HEK293 (cell line): Measurements from ENCODE around the gene WNT8B.
A peak's percentile ranks its signal among the peaks of the same experiment; 100 is the strongest.

Experiments used
- CTCF ChIA-PET: fragments of 350-600 bp; formaldehyde crosslinking; extraction: SDS; loops from one replicate; lab custom pipeline; 2021; ENCODE audit warnings: antibody characterized with exemption; lab: Yijun Ruan, JAX
- POLR2A ChIA-PET: fragments of 300-600 bp; formaldehyde crosslinking; extraction: SDS; loops from one replicate; lab custom pipeline; 2020; ENCODE audit warnings: antibody characterized with exemption, inconsistent platforms; lab: Yijun Ruan, JAX
- H3K27ac ChIP-seq: fragments of 200-500 bp; sonication (Bioruptor generic); 2 replicates; pipeline ENCODE4 v1.5.1; 2014; ENCODE audit warnings: low read depth, low read length, control low read depth, inconsistent platforms; ENCODE audit errors: extremely low read depth
- H3K36me3 ChIP-seq, 2 experiments: fragments of 200-500 bp in 1 of 2; sonication (Bioruptor generic) in 1 of 2; 1 replicate in 1 of 2; 2 replicates in 1 of 2; pipeline ENCODE4 v1.5.1; 2014 to 2017; ENCODE audit warnings: inconsistent platforms in 2 of 2, low read length in 2 of 2; ENCODE audit not compliant: control insufficient read depth in 2 of 2, insufficient read depth in 1 of 2
- H3K4me1 ChIP-seq: fragments of 200-500 bp; sonication (Bioruptor generic); 2 replicates; pipeline ENCODE4 v1.5.1; 2014; ENCODE audit warnings: mild to moderate bottlenecking, low read length, inconsistent platforms; ENCODE audit not compliant: control insufficient read depth, insufficient read depth
- H3K4me3 ChIP-seq: 2 replicates; pipeline ENCODE4 v1.5.1; 2011; ENCODE audit warnings: low read depth, mild to moderate bottlenecking, control low read depth, low read length, moderate library complexity
- H3K9me3 ChIP-seq: fragments of 200-500 bp; sonication (Bioruptor generic); 2 replicates; pipeline ENCODE4 v1.5.1; 2014; ENCODE audit warnings: low read depth, low read length, inconsistent platforms; ENCODE audit not compliant: control insufficient read depth, insufficient read depth
- FEZF1 ChIP-seq: fragments of 450-650 bp; formaldehyde crosslinking; IDR thresholded peaks from 2 replicates; pipeline ENCODE4 v1.5.1; 2016; ENCODE audit warnings: missing biosample characterization, missing genetic modification characterization
- GFI1B ChIP-seq: fragments of 450-650 bp; formaldehyde crosslinking; IDR thresholded peaks from 2 replicates; pipeline ENCODE4 v1.5.1; 2016; ENCODE audit warnings: missing biosample characterization, missing genetic modification characterization
- GLI2 ChIP-seq: fragments of 450-650 bp; formaldehyde crosslinking; IDR thresholded peaks from 2 replicates; pipeline ENCODE4; 2017; ENCODE audit warnings: missing biosample characterization, missing genetic modification characterization, low read depth, borderline replicate concordance
- IKZF3 ChIP-seq: fragments of 450-650 bp; IDR thresholded peaks from 2 replicates; pipeline ENCODE4 v1.5.0; 2018; ENCODE audit warnings: missing biosample characterization, mild to moderate bottlenecking, missing genetic modification characterization, moderate library complexity
- KLF10 ChIP-seq: fragments of 450-650 bp; IDR thresholded peaks from 2 replicates; pipeline ENCODE4 v1.5.1; 2018; ENCODE audit warnings: missing biosample characterization, mild to moderate bottlenecking, missing genetic modification characterization
- OVOL3 ChIP-seq: fragments of 450-650 bp; formaldehyde crosslinking; IDR thresholded peaks from 2 replicates; pipeline ENCODE4 v1.5.1; 2016; ENCODE audit warnings: missing biosample characterization, missing genetic modification characterization
- PRDM4 ChIP-seq: fragments of 450-650 bp; formaldehyde crosslinking; IDR thresholded peaks from 2 replicates; pipeline ENCODE4 v1.5.1; 2017; ENCODE audit warnings: missing biosample characterization, missing genetic modification characterization
- PRDM6 ChIP-seq: fragments of 450-650 bp; formaldehyde crosslinking; IDR thresholded peaks from 2 replicates; pipeline ENCODE4 v1.5.1; 2017; ENCODE audit warnings: missing biosample characterization, missing genetic modification characterization
- TSHZ1 ChIP-seq: fragments of 450-650 bp; formaldehyde crosslinking; IDR thresholded peaks from 2 replicates; pipeline ENCODE4 v1.5.1; 2016; ENCODE audit warnings: missing biosample characterization, missing genetic modification characterization, borderline replicate concordance
- WT1 ChIP-seq: fragments of 450-650 bp; formaldehyde crosslinking; IDR thresholded peaks from 2 replicates; pipeline ENCODE4 v1.5.1; 2016; ENCODE audit warnings: missing biosample characterization, missing genetic modification characterization
- ZBTB8A ChIP-seq: fragments of 450-650 bp; formaldehyde crosslinking; IDR thresholded peaks from 2 replicates; pipeline ENCODE4 v1.5.1; 2016; ENCODE audit warnings: missing biosample characterization, missing genetic modification characterization
- ZNF114 ChIP-seq: fragments of 450-650 bp; formaldehyde crosslinking; IDR thresholded peaks from 2 replicates; pipeline ENCODE4 v1.5.0; 2017; ENCODE audit warnings: missing biosample characterization, missing genetic modification characterization
- ZNF148 ChIP-seq: fragments of 450-650 bp; formaldehyde crosslinking; IDR thresholded peaks from 2 replicates; pipeline ENCODE4 v1.5.0; 2017; ENCODE audit warnings: missing biosample characterization, missing genetic modification characterization, borderline replicate concordance
- ZNF184 ChIP-seq: fragments of 450-650 bp; IDR thresholded peaks from 2 replicates; pipeline ENCODE4 v1.5.1; 2018; ENCODE audit warnings: missing biosample characterization, mild to moderate bottlenecking, missing genetic modification characterization
- ZNF19 ChIP-seq: fragments of 450-650 bp; formaldehyde crosslinking; IDR thresholded peaks from 2 replicates; pipeline ENCODE4; 2016; ENCODE audit warnings: missing biosample characterization, missing genetic modification characterization, low read depth
- ZNF292 ChIP-seq: fragments of 450-650 bp; formaldehyde crosslinking; IDR thresholded peaks from 2 replicates; pipeline ENCODE4 v1.5.1; 2016; ENCODE audit warnings: low read depth, missing biosample characterization, missing genetic modification characterization, borderline replicate concordance
- ZNF473 ChIP-seq: fragments of 450-650 bp; formaldehyde crosslinking; IDR thresholded peaks from 2 replicates; pipeline ENCODE4 v1.5.1; 2017; ENCODE audit warnings: missing biosample characterization, missing genetic modification characterization
- ZNF544 ChIP-seq: fragments of 450-650 bp; formaldehyde crosslinking; IDR thresholded peaks from 2 replicates; pipeline ENCODE4 v1.5.0; 2017; ENCODE audit warnings: missing biosample characterization, missing genetic modification characterization
- ZNF580 ChIP-seq: fragments of 450-650 bp; formaldehyde crosslinking; IDR thresholded peaks from 2 replicates; pipeline ENCODE4 v1.5.1; 2016; ENCODE audit warnings: missing biosample characterization, missing genetic modification characterization
- ZNF654 ChIP-seq: fragments of 450-650 bp; formaldehyde crosslinking; IDR thresholded peaks from 2 replicates; pipeline ENCODE4 v1.5.1; 2016; ENCODE audit warnings: low read depth, missing biosample characterization, missing genetic modification characterization
- ZNF692 ChIP-seq: fragments of 450-650 bp; formaldehyde crosslinking; IDR thresholded peaks from 2 replicates; pipeline ENCODE4 v1.5.1; 2016; ENCODE audit warnings: missing biosample characterization, missing genetic modification characterization
- ZNF830 ChIP-seq: fragments of 450-650 bp; IDR thresholded peaks from 2 replicates; pipeline ENCODE4 v1.5.0; 2018; ENCODE audit warnings: missing biosample characterization, missing genetic modification characterization, low read depth, mild to moderate bottlenecking, moderate library complexity
- ZNF843 ChIP-seq: fragments of 450-650 bp; formaldehyde crosslinking; IDR thresholded peaks from 2 replicates; pipeline ENCODE4 v1.5.1; 2016; ENCODE audit warnings: missing biosample characterization, missing genetic modification characterization
- ZSCAN5A ChIP-seq: fragments of 450-650 bp; formaldehyde crosslinking; IDR thresholded peaks from 2 replicates; pipeline ENCODE4 v1.5.1; 2016; ENCODE audit warnings: missing biosample characterization, missing genetic modification characterization

The WNT8B gene

GRCh38 chr10:100479037-100479436, 16.2 kb downstream of the WNT8B start:
- peaks cover 8% of the 10 kb centered on the region for H3K4me1 ChIP-seq
- H3K27ac ChIP-seq, result no peak overlapping the region
- ChIA-PET POLR2A (no interaction called here), CTCF (interaction anchor here (1.0 kb wide), 1 partner anchor 45 kb away, joined by 3 read pairs; no protein-coding TSS in a partner anchor)
- H3K4me3 ChIP-seq, result no peak overlapping the region
- H3K36me3 ChIP-seq, result no peaks in the 10 kb centered on the region
- H3K9me3 ChIP-seq, result no peaks in the 10 kb centered on the region
- TF ChIP-seq ZNF654 (tag by site-specific recombination), result peak; percentile 2; the same call in 1 of the 2 replicates
- no peak for TF ChIP-seq ZNF292
- no peak for TF ChIP-seq ZNF544 (tag by site-specific recombination)
- TF ChIP-seq TSHZ1 (tag by site-specific recombination), result peak; percentile 39; the same call in 1 of the 2 replicates
- TF ChIP-seq ZNF473, result no peak
- 0 out of 2 replicates have a peak, but pooled peaks have one; percentile 33 for TF ChIP-seq KLF10 (tag by site-specific recombination)
- TF ChIP-seq ZNF19 (tag by site-specific recombination), result no peak
- TF ChIP-seq PRDM4 (tag by site-specific recombination), result peak; percentile 76; the same call in 1 of the 2 replicates
- no peak for TF ChIP-seq ZNF184 (tag by site-specific recombination)
- peak; percentile 41; the same call in 1 of the 2 replicates for TF ChIP-seq GFI1B (tag by site-specific recombination)
- peak; percentile 70 for TF ChIP-seq PRDM6 (tag by site-specific recombination)
- no peak for TF ChIP-seq ZNF830 (tag by site-specific recombination)
- TF ChIP-seq WT1, result peak; percentile 48; the same call in 1 of the 2 replicates
- peak; percentile 89 for TF ChIP-seq ZNF843 (tag by site-specific recombination)
- TF ChIP-seq OVOL3 (tag by site-specific recombination), result peak; percentile 63; the same call in 1 of the 2 replicates
- peak; percentile 74 for TF ChIP-seq GLI2 (tag by site-specific recombination)
- TF ChIP-seq FEZF1 (tag by site-specific recombination), result peak; percentile 92
- 0 out of 2 replicates have a peak, but pooled peaks have one; percentile 34 for TF ChIP-seq ZBTB8A (tag by site-specific recombination)
- TF ChIP-seq ZNF114 (tag by site-specific recombination), result no peak
- no peak for TF ChIP-seq ZSCAN5A (tag by site-specific recombination)
- 0 out of 2 replicates have a peak, but pooled peaks have one; percentile 17 for TF ChIP-seq ZNF692 (tag by site-specific recombination)
- TF ChIP-seq ZNF580 (tag by site-specific recombination), result peak; percentile 74
- TF ChIP-seq IKZF3 (tag by site-specific recombination), result peak; percentile 49; the same call in 1 of the 2 replicates
- no peak for TF ChIP-seq ZNF148 (tag by site-specific recombination)
